Hindlimb muscle (tissue), 1 donor: ENCODE measurements around the gene PFKFB4. TPM values are rescaled to one million over a fixed set of nuclear protein-coding genes. Genes with fewer than 3 reads are reported as not detected.
"Not testable (repeated sequence)": the region's sequence is repeated elsewhere in the genome, so short reads cannot be mapped to it uniquely, and the experiment has no call there.

ENCODE experiments used
- DNase-seq: peaks from one replicate; pipeline ENCODE4 v3.0.0-alpha.2; 2013
- polyA plus RNA-seq: library from polyadenylated mRNA; unstranded; fragments of 120-200 nt; gene quantifications from one replicate; pipeline ENCODE4 v1.2.1, GENCODE V29; 2013; ENCODE audit not compliant: insufficient read length

Gene PFKFB4
- polyA plus RNA-seq, 1 donor = 6.7 TPM

- DNase-seq = no peak
Observed at GRCh38 chr3:48492461-48493202, 64.0 kb downstream of the PFKFB4 start.

GRCh38 chr3:48486952-48487351, 69.7 kb downstream of the PFKFB4 start:
- DNase-seq = no peak

- DNase-seq = not testable (repeated sequence)
Observed at GRCh38 chr3:48482822-48483221, 73.8 kb downstream of the PFKFB4 start.

GRCh38 chr3:48480891-48481290, 75.7 kb downstream of the PFKFB4 start:
- not testable (repeated sequence) for DNase-seq

GRCh38 chr3:48478626-48479555, 77.7 kb downstream of the PFKFB4 start:
- no peak for DNase-seq

GRCh38 chr3:48477959-48478520, 78.6 kb downstream of the PFKFB4 start:
- no peak for DNase-seq

GRCh38 chr3:48476426-48477053, 80.1 kb downstream of the PFKFB4 start:
- no peak for DNase-seq

GRCh38 chr3:48475188-48475587, 81.4 kb downstream of the PFKFB4 start:
- no peak for DNase-seq

- no peak for DNase-seq
Observed at GRCh38 chr3:48474619-48475018, 82.0 kb downstream of the PFKFB4 start.

- not testable (repeated sequence) for DNase-seq
Observed at GRCh38 chr3:48474031-48474430, 82.6 kb downstream of the PFKFB4 start.

- no peak for DNase-seq
Observed at GRCh38 chr3:48473617-48473952, 83.0 kb downstream of the PFKFB4 start.

- peak; percentile 84 for DNase-seq
Observed at GRCh38 chr3:48472923-48473616, 83.5 kb downstream of the PFKFB4 start.

GRCh38 chr3:48472673-48472922, 84.0 kb downstream of the PFKFB4 start:
- DNase-seq = no peak

- DNase-seq = no peak
Observed at GRCh38 chr3:48470286-48470685, 86.3 kb downstream of the PFKFB4 start.

GRCh38 chr3:48469046-48469915, 87.3 kb downstream of the PFKFB4 start:
- no peak for DNase-seq

- DNase-seq = no peak
Observed at GRCh38 chr3:48468329-48468731, 88.3 kb downstream of the PFKFB4 start.

Other genes starting within 250 kb of the PFKFB4 start
- gene SPINK8, start 223.1 kb downstream of the PFKFB4 start, polyA plus RNA-seq = not detected
- gene FBXW12, start 184.6 kb downstream of the PFKFB4 start, polyA plus RNA-seq = 0.14 TPM
- gene PLXNB1, start 126.7 kb downstream of the PFKFB4 start, polyA plus RNA-seq = 32.2 TPM
- 16.5 TPM for gene CCDC51, start 116.7 kb downstream of the PFKFB4 start, polyA plus RNA-seq
- 187 TPM for gene TMA7, start 116.5 kb downstream of the PFKFB4 start, polyA plus RNA-seq
- 7.6 TPM for gene ATRIP, start 110.1 kb downstream of the PFKFB4 start, polyA plus RNA-seq
- 62.4 TPM for gene SHISA5, start 52.6 kb downstream of the PFKFB4 start, polyA plus RNA-seq
- 0.26 TPM for gene UCN2, start 7.0 kb upstream of the PFKFB4 start, polyA plus RNA-seq
- gene COL7A1, start 38.5 kb upstream of the PFKFB4 start, polyA plus RNA-seq = 9.3 TPM
- 180 TPM for gene UQCRC1, start 52.8 kb upstream of the PFKFB4 start, polyA plus RNA-seq
- not detected for gene TMEM89, start 65.0 kb upstream of the PFKFB4 start, polyA plus RNA-seq
- 8.8 TPM for gene SLC26A6, start 78.7 kb upstream of the PFKFB4 start, polyA plus RNA-seq
- gene CELSR3, start 106.1 kb upstream of the PFKFB4 start, polyA plus RNA-seq = 0.36 TPM
- gene NCKIPSD, start 129.1 kb upstream of the PFKFB4 start, polyA plus RNA-seq = 7.5 TPM
- 85.4 TPM for gene IP6K2, start 160.4 kb upstream of the PFKFB4 start, polyA plus RNA-seq